GM12878 (cell line): ENCODE measurements around the gene KRT86. TPM values are rescaled to one million over a fixed set of nuclear protein-coding genes. Genes with fewer than 3 reads are reported as not detected.

Experiments used
- ATAC-seq: fragments of 200-7000 bp; cut with Tn5 transposase; 3 replicates; pipeline ENCODE4 v1.9.1; 2020; ENCODE audit warnings: mild to moderate bottlenecking, moderate library complexity
- BruUV-seq: library from RNA; stranded (reverse); fragments of 400-500 nt; replicated peaks from 2 replicates; lab custom pipeline; 2021; lab: Mats Ljungman, UMichigan
- CTCF ChIA-PET: fragments of 300-600 bp; sonication (Branson Sonifier 250); formaldehyde crosslinking; extraction: SDS; loops from one replicate; lab custom pipeline; 2021; ENCODE audit warnings: inconsistent platforms; lab: Yijun Ruan, JAX
- POLR2A ChIA-PET: fragments of 350-600 bp; formaldehyde crosslinking; extraction: SDS; loops from one replicate; lab custom pipeline; 2021; ENCODE audit warnings: inconsistent platforms; lab: Charles Lee
- RAD21 ChIA-PET: fragments of 300-600 bp; sonication (Branson Sonifier 250); formaldehyde crosslinking; loops from one replicate; lab custom pipeline; 2023; ENCODE audit warnings: antibody characterized with exemption; ENCODE audit not compliant: unreplicated experiment; lab: Charles Lee
- SMC1A ChIA-PET: fragments of 300-600 bp; sonication (Branson Sonifier 250); formaldehyde crosslinking; loops from one replicate; lab custom pipeline; 2023; ENCODE audit not compliant: unreplicated experiment, uncharacterized antibody; lab: Charles Lee
- DNase-seq: peaks from one replicate; pipeline ENCODE4 v3.0.0-alpha.2; 2011; ENCODE audit warnings: low read depth, low spot score
- FAIRE-seq: peaks from 3 replicates; lab custom pipeline; 2011; peaks lifted over from hg19 to GRCh38; lab: Jason Lieb, UNC
- H2AFZ ChIP-seq: 2 replicates; pipeline ENCODE4 v1.6.0; 2011; ENCODE audit warnings: low read depth, low read length, control low read depth; ENCODE audit not compliant: control insufficient read depth
- H3K27ac ChIP-seq: 2 replicates; pipeline ENCODE4 v1.5.1; 2011; ENCODE audit warnings: control low read depth; ENCODE audit not compliant: control insufficient read depth, insufficient read depth
- H3K27me3 ChIP-seq, 2 experiments: replicated peaks in 1 of 2; 2 replicates each; pipeline versions ENCODE4 v1.6.0 to v1.6.1; 2011; ENCODE audit warnings: low read length in 1 of 2; ENCODE audit not compliant: control insufficient read depth in 2 of 2, insufficient read depth in 2 of 2
- H3K36me3 ChIP-seq, 2 experiments: 2 replicates each; pipeline ENCODE4 v1.5.1; 2011; ENCODE audit warnings: low read length in 1 of 2; ENCODE audit not compliant: control insufficient read depth in 2 of 2, insufficient read depth in 2 of 2
- H3K4me1 ChIP-seq: 2 replicates; pipeline ENCODE4 v1.6.1; 2011; ENCODE audit warnings: mild to moderate bottlenecking, low read length, moderate library complexity, mixed read lengths; ENCODE audit not compliant: control insufficient read depth, insufficient read depth
- H3K4me2 ChIP-seq: 2 replicates; pipeline ENCODE4 v1.6.0; 2011; ENCODE audit warnings: control low read depth; ENCODE audit not compliant: control insufficient read depth, insufficient read depth
- H3K4me3 ChIP-seq: fragments of 200-600 bp; sonication (generic); 2 replicates; pipeline ENCODE4 v1.5.1; 2016
- H3K79me2 ChIP-seq: 2 replicates; pipeline ENCODE4 v1.6.0; 2011; ENCODE audit warnings: low read length; ENCODE audit not compliant: control insufficient read depth, insufficient read depth
- H3K9ac ChIP-seq: 2 replicates; pipeline ENCODE4 v1.8.0; 2011; ENCODE audit warnings: low read length, control low read depth, mixed read lengths; ENCODE audit not compliant: control insufficient read depth, insufficient read depth
- H3K9me3 ChIP-seq: replicated peaks from 3 replicates; pipeline ENCODE4 v1.5.1; 2011; ENCODE audit warnings: mild to moderate bottlenecking, low read length; ENCODE audit not compliant: control insufficient read depth, insufficient read depth
- H4K20me1 ChIP-seq: 2 replicates; pipeline ENCODE4 v1.6.0; 2011; ENCODE audit not compliant: control insufficient read depth, insufficient read depth
- BMI1 ChIP-seq: fragments of 450-650 bp; IDR thresholded peaks from 2 replicates; pipeline ENCODE4 v1.6.1; 2016; ENCODE audit warnings: mild to moderate bottlenecking, moderate library complexity, borderline replicate concordance
- POLR2A ChIP-seq: IDR thresholded peaks from 2 replicates; pipeline ENCODE4 v1.6.1; 2011; ENCODE audit warnings: low read depth, mild to moderate bottlenecking, low read length
- RBBP5 ChIP-seq: fragments of 200-600 bp; sonication (generic); conservative IDR thresholded peaks from 2 replicates; pipeline ENCODE4 v1.6.1; 2016
- RUNX3 ChIP-seq: IDR thresholded peaks from 2 replicates; pipeline ENCODE4 v1.6.1; 2012; ENCODE audit warnings: low read length, inconsistent platforms
- SMAD1 ChIP-seq: fragments of 450-650 bp; IDR thresholded peaks from 2 replicates; pipeline ENCODE4 v1.6.1; 2018; ENCODE audit warnings: mild to moderate bottlenecking, low read depth; ENCODE audit not compliant: partially characterized antibody
- SMARCA5 ChIP-seq: fragments of 450-650 bp; IDR thresholded peaks from 2 replicates; pipeline ENCODE4 v1.6.1; 2017; ENCODE audit warnings: mild to moderate bottlenecking
- SUZ12 ChIP-seq: fragments of 200-600 bp; sonication (generic); IDR thresholded peaks from one replicate; pipeline ENCODE4 v1.6.1; 2018; ENCODE audit warnings: antibody characterized with exemption, mild to moderate bottlenecking; ENCODE audit not compliant: unreplicated experiment
- TAF1 ChIP-seq: IDR thresholded peaks from 2 replicates; pipeline ENCODE4 v1.6.1; 2011; ENCODE audit warnings: mild to moderate bottlenecking, low read depth, low read length, borderline replicate concordance
- TCF7 ChIP-seq: IDR thresholded peaks from 2 replicates; pipeline ENCODE4 v1.6.1; 2014; ENCODE audit warnings: antibody characterized with exemption, borderline replicate concordance
- WRNIP1 ChIP-seq: IDR thresholded peaks from 2 replicates; pipeline ENCODE4 v1.6.1; 2011; ENCODE audit warnings: low read depth, low read length, improper control_type of control experiment, borderline replicate concordance
- ZZZ3 ChIP-seq: IDR thresholded peaks from 2 replicates; pipeline ENCODE4 v1.6.1; 2011; ENCODE audit warnings: low read depth; ENCODE audit not compliant: control insufficient read depth, insufficient read length
- WGBS: methylation state at CpG from one replicate; pipeline ENCODE4 v1.1.6; 2016; ENCODE audit warnings: low lambda C conversion rate; ENCODE audit not compliant: insufficient replicate concordance, insufficient coverage; ENCODE audit errors: missing lambda C conversion rate; 5-methylcytosine and 5-hydroxymethylcytosine counted together
- in situ Hi-C: fragments of 300-500 bp; cut with MboI; formaldehyde crosslinking; loops from 9 replicates; pipeline ENCODE4 v1.14.3; 2018; ENCODE audit warnings: mixed read lengths
- intact Hi-C: fragments of 100-400 bp; cut with micrococcal nuclease; formaldehyde crosslinking; loops from one replicate; pipeline ENCODE4 v1.14.2; 2022; ENCODE audit not compliant: unreplicated experiment
- polyA plus RNA-seq, 11 experiments: library from polyadenylated mRNA; depleted of rRNA in 4 of 11; unstranded in 6 of 11; stranded (reverse) in 5 of 11; fragments of >200 nt; fragmentation: Nextera tagmentation in 4 of 11; fragmentation: Illumina TruSeq in 1 of 11; extraction: Ambion mirVana in 4 of 11; extraction: Trizol in 1 of 11; gene quantifications; 1 replicate in 1 of 11; 2 replicates in 10 of 11; pipeline versions ENCODE4 v1.2.1 to v1.2.3, GENCODE V29; 2011 to 2016; ENCODE audit warnings: inconsistent platforms in 2 of 11, missing spikeins in 2 of 11, low read depth in 1 of 11
- total RNA-seq, 4 experiments: library from RNA; depleted of rRNA in 3 of 4; stranded (reverse); fragments of >200 nt in 3 of 4; fragmentation: Illumina TruSeq in 1 of 4; extraction: Trizol in 1 of 4; gene quantifications; 2 replicates each; pipeline versions ENCODE4 v1.2.1 to v1.2.3, GENCODE V29; 2013 to 2021
- TF ChIP-seq, protein P1 (sequence below): fragments of 450-650 bp; IDR thresholded peaks from 2 replicates; pipeline ENCODE4 v1.6.1; 2016; ENCODE audit warnings: mild to moderate bottlenecking, moderate library complexity, borderline replicate concordance

KRT86 gene
- total and polyA plus RNA-seq, 10 of the 15 experiments (the other 5 are each of a cell fraction or from before 2014, with no cell fraction given), result 0.11 to 0.54 (median 0.18) TPM; not detected in 4

- ChIA-PET POLR2A (no interaction called here), CTCF (interaction anchor here (0.7 to 3.5 kb wide), 13 partner anchors 7 to 76 kb away, joined by 3 to 13 read pairs (median 4); no protein-coding TSS in a partner anchor)
- ATAC-seq, result no peak
Measured at GRCh38 chr12:52251367-52252051, 22.9 kb upstream of the KRT86 start.

More at GRCh38 chr12:52251367-52252051, 22.9 kb upstream of the KRT86 start:
- BruUV-seq, result no TSS peak
- Histone ChIP-seq H3K4me2 (no peak overlapping the region), H3K27me3 (no peaks in the 10 kb centered on the region; a peak in 2 of 4 replicates), H3K79me2 (no peaks in the 10 kb centered on the region; the same call in 1 of the 2 replicates), H3K4me3 (no peak overlapping the region), H2AFZ (no peak overlapping the region), H3K9ac (no peak overlapping the region), H3K4me1 (peaks cover 6% of the 10 kb centered on the region), H3K36me3 (no peaks in the 10 kb centered on the region), H4K20me1 (no peaks in the 10 kb centered on the region), H3K9me3 (no peaks in the 10 kb centered on the region), H3K27ac (no peak overlapping the region)
- WGBS, result 27% methylated on average over 9 of the region's 9 CpGs
- intact Hi-C loops (no loop called here), in situ Hi-C loops (no loop called here)
- ChIA-PET RAD21 (interaction anchor here (0.9 to 1.0 kb wide), 2 partner anchors 14 to 28 kb away, joined by 3 read pairs; no protein-coding TSS in a partner anchor), SMC1A (interaction anchor here (1.0 to 1.9 kb wide), 3 partner anchors 17 to 77 kb away, joined by 4 to 5 read pairs (median 4); no protein-coding TSS in a partner anchor)
- no peak for FAIRE-seq
- TF ChIP-seq ZZZ3 (no peak), BMI1 (no peak), TCF7 (no peak), RUNX3 (no peak), SMAD1 (no peak), SMARCA5 (no peak), TAF1 (no peak), WRNIP1 (no peak), POLR2A (no peak), SUZ12 (no peak), RBBP5 (no peak)
- TF ChIP-seq, protein P1, sequence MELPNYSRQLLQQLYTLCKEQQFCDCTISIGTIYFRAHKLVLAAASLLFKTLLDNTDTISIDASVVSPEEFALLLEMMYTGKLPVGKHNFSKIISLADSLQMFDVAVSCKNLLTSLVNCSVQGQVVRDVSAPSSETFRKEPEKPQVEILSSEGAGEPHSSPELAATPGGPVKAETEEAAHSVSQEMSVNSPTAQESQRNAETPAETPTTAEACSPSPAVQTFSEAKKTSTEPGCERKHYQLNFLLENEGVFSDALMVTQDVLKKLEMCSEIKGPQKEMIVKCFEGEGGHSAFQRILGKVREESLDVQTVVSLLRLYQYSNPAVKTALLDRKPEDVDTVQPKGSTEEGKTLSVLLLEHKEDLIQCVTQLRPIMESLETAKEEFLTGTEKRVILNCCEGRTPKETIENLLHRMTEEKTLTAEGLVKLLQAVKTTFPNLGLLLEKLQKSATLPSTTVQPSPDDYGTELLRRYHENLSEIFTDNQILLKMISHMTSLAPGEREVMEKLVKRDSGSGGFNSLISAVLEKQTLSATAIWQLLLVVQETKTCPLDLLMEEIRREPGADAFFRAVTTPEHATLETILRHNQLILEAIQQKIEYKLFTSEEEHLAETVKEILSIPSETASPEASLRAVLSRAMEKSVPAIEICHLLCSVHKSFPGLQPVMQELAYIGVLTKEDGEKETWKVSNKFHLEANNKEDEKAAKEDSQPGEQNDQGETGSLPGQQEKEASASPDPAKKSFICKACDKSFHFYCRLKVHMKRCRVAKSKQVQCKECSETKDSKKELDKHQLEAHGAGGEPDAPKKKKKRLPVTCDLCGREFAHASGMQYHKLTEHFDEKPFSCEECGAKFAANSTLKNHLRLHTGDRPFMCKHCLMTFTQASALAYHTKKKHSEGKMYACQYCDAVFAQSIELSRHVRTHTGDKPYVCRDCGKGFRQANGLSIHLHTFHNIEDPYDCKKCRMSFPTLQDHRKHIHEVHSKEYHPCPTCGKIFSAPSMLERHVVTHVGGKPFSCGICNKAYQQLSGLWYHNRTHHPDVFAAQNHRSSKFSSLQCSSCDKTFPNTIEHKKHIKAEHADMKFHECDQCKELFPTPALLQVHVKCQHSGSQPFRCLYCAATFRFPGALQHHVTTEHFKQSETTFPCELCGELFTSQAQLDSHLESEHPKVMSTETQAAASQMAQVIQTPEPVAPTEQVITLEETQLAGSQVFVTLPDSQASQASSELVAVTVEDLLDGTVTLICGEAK, result no peak
- no peak for DNase-seq
